ENCODE measurements around the gene PLIN4. TPM values are rescaled to one million over a fixed set of nuclear protein-coding genes. Genes with fewer than 3 reads are reported as not detected.
A peak's percentile ranks its signal among the peaks of the same experiment; 100 is the strongest.

Gene PLIN4
- total RNA-seq, 1 experiment from 2014 or later, result 2.3 TPM

GRCh38 chr19:4516199-4516938 is 1.9 kb downstream of the PLIN4 start:
- no peak overlapping the region for H3K4me3 ChIP-seq (replicated peaks in 1 of 2; ENCODE audit: low read depth in 1 of 2, low read length in 2 of 2)
- H3K27ac ChIP-seq (ENCODE audit: low read depth, low read length), result no peak overlapping the region
- no peak for TF ChIP-seq CEBPB (IDR thresholded peaks at IDR 0.05; ENCODE audit: low read depth)
- TF ChIP-seq REST (IDR thresholded peaks at IDR 0.05; ENCODE audit: low read depth), result no peak
- TF ChIP-seq TCF7L2 (IDR thresholded peaks at IDR 0.05; ENCODE audit: borderline replicate concordance, extremely low read depth, insufficient read depth, insufficient read length), result no peak
- no peak for TF ChIP-seq EGR1 (IDR thresholded peaks at IDR 0.05; ENCODE audit: low read depth)
- TF ChIP-seq SRF (IDR thresholded peaks at IDR 0.05; ENCODE audit: low read depth), result no peak
- no peak for TF ChIP-seq SIN3A (IDR thresholded peaks at IDR 0.05; ENCODE audit: low read depth)
- ATAC-seq (0 out of 2 replicates have a peak, but pooled peaks have one; percentile 23), DNase-seq (ENCODE audit: low read depth, low spot score) (no peak)
- ChIA-PET POLR2A (no interaction called here), CTCF (interaction anchor here (2.0 kb wide), 1 partner anchor 9 kb away, joined by 8 read pairs; no protein-coding TSS in a partner anchor), RAD21 (ENCODE audit: low non-redundant PET in 1 of 2, low total read pairs in 2 of 2, uncharacterized antibody in 2 of 2, unreplicated experiment in 2 of 2) (no interaction called here)
- BruUV-seq (replicated peaks), result no TSS peak
- H3K79me2 ChIP-seq (ENCODE audit: insufficient read depth, low read length), result no peaks in the 10 kb centered on the region
- H4K20me1 ChIP-seq (ENCODE audit: insufficient read depth), result no peaks in the 10 kb centered on the region
- no peak overlapping the region for H3K9ac ChIP-seq (ENCODE audit: low read length)
- H2AFZ ChIP-seq (ENCODE audit: low read depth, low read length, poor library complexity, severe bottlenecking), result no peak overlapping the region
- no peaks in the 10 kb centered on the region for H3K36me3 ChIP-seq (ENCODE audit: control insufficient read depth in 1 of 2, insufficient read depth in 2 of 2, low read length in 2 of 2)
- H3K4me1 ChIP-seq (ENCODE audit: control insufficient read depth in 1 of 2, insufficient read depth in 2 of 2, low read length in 2 of 2), result peaks cover 0 to 4% of the 10 kb centered on the region in 2 experiments; a peak in 1 of 4 replicates
- H3K27me3 ChIP-seq (ENCODE audit: insufficient read depth, low read length), result no peaks in the 10 kb centered on the region
- H3K4me2 ChIP-seq (ENCODE audit: low read length), result no peak overlapping the region
- no peaks in the 10 kb centered on the region for H3K9me2 ChIP-seq (ENCODE audit: insufficient read depth)
- intact Hi-C loops (cut with micrococcal nuclease), result no loop called here
- H3K9me3 ChIP-seq (ENCODE audit: control insufficient read depth in 1 of 2, insufficient read depth in 1 of 2, low read depth in 1 of 2, low read length in 2 of 2), result no peaks in the 10 kb centered on the region
